PC-3 (cell line): ENCODE results near the gene NUDT1. TPM values are rescaled to one million over a fixed set of nuclear protein-coding genes. Genes with fewer than 3 reads are reported as not detected.

Source experiments
- ATAC-seq: fragments of 200-7000 bp; cut with Tn5 transposase; 2 replicates; pipeline ENCODE4 v1.9.1; 2020; ENCODE audit warnings: mild to moderate bottlenecking, moderate library complexity
- BruUV-seq: library from RNA; stranded (reverse); fragments of 400-500 nt; replicated peaks from 2 replicates; lab custom pipeline; 2021; lab: Mats Ljungman, UMichigan
- CTCF ChIA-PET: fragments of 300-600 bp; sonication (Branson Sonifier 250); formaldehyde crosslinking; loops from one replicate; lab custom pipeline; 2022; ENCODE audit warnings: antibody characterized with exemption; lab: Charles Lee
- POLR2A ChIA-PET: fragments of 300-600 bp; sonication (Branson Sonifier 250); formaldehyde crosslinking; loops from one replicate; lab custom pipeline; 2022; ENCODE audit warnings: antibody characterized with exemption; ENCODE audit not compliant: unreplicated experiment; lab: Charles Lee
- DNase-seq: peaks from one replicate; pipeline ENCODE4 v3.0.0-alpha.2; 2015
- H2AFZ ChIP-seq: fragments of 300-600 bp; sonication (generic); 2 replicates; pipeline ENCODE4 v1.6.0; 2016; ENCODE audit warnings: antibody characterized with exemption, low read length
- H3F3A ChIP-seq: fragments of 300-600 bp; sonication (generic); one replicate; pipeline ENCODE4 v1.6.0; 2017; ENCODE audit warnings: antibody characterized with exemption, low read length, control low read depth, mild to moderate bottlenecking; ENCODE audit not compliant: unreplicated experiment
- H3K27ac ChIP-seq: fragments of 300-600 bp; sonication (generic); 2 replicates; pipeline ENCODE4 v1.5.1; 2016; ENCODE audit warnings: mild to moderate bottlenecking, low read length
- H3K27me3 ChIP-seq: fragments of 300-600 bp; sonication (generic); 2 replicates; pipeline ENCODE4 v1.6.1; 2016; ENCODE audit warnings: low read length, mixed read lengths
- H3K36me3 ChIP-seq: fragments of 300-600 bp; sonication (generic); 2 replicates; pipeline ENCODE4 v1.6.1; 2016; ENCODE audit warnings: low read depth, mixed run types, low read length, mixed read lengths
- H3K4me1 ChIP-seq: fragments of 300-600 bp; sonication (generic); 2 replicates; pipeline ENCODE4 v1.5.1; 2016; ENCODE audit warnings: low read length; ENCODE audit not compliant: insufficient read depth
- H3K4me2 ChIP-seq: fragments of 300-600 bp; sonication (generic); 2 replicates; pipeline ENCODE4 v1.6.0; 2016; ENCODE audit warnings: low read length
- H3K4me3 ChIP-seq: fragments of 300-600 bp; sonication (generic); 2 replicates; pipeline ENCODE4 v1.5.1; 2016; ENCODE audit warnings: mild to moderate bottlenecking, low read length, mixed read lengths
- H3K79me2 ChIP-seq: fragments of 300-600 bp; sonication (generic); 2 replicates; pipeline ENCODE4 v1.6.1; 2017; ENCODE audit warnings: low read length, mixed read lengths
- H3K9ac ChIP-seq: fragments of 300-600 bp; sonication (generic); 2 replicates; pipeline ENCODE4 v1.6.0; 2016; ENCODE audit warnings: mild to moderate bottlenecking, low read length
- H3K9me2 ChIP-seq: fragments of 300-600 bp; sonication (generic); replicated peaks from 2 replicates; pipeline ENCODE4 v1.6.1; 2016; ENCODE audit warnings: mixed run types, low read length, mixed read lengths
- H3K9me3 ChIP-seq: fragments of 300-600 bp; sonication (generic); 2 replicates; pipeline ENCODE4 v1.6.1; 2016; ENCODE audit warnings: low read length, mixed read lengths
- H4K20me1 ChIP-seq: fragments of 300-600 bp; sonication (generic); 2 replicates; pipeline ENCODE4 v1.6.1; 2016; ENCODE audit warnings: low read length, mixed read lengths
- CTCF ChIP-seq: fragments of 300-600 bp; sonication (generic); conservative IDR thresholded peaks from 2 replicates; pipeline ENCODE4 v1.5.1; 2017; ENCODE audit warnings: antibody characterized with exemption, low read depth, mild to moderate bottlenecking, low read length
- EZH2 ChIP-seq: fragments of 300-600 bp; sonication (generic); IDR thresholded peaks from one replicate; pipeline ENCODE4 v1.6.1; 2017; ENCODE audit warnings: antibody characterized with exemption, mild to moderate bottlenecking, low read length; ENCODE audit not compliant: unreplicated experiment
- EZH2phosphoT487 ChIP-seq: fragments of 300-600 bp; sonication (generic); IDR thresholded peaks from 2 replicates; pipeline ENCODE4 v1.6.1; 2018; ENCODE audit warnings: mild to moderate bottlenecking, antibody characterized with exemption, low read length, borderline replicate concordance
- intact Hi-C: fragments of 100-400 bp; cut with micrococcal nuclease; formaldehyde crosslinking; loops from 2 replicates; pipeline ENCODE4 v1.9.0; 2023
- total RNA-seq: library from RNA; depleted of rRNA; stranded (reverse); fragments of >200 nt; gene quantifications from 2 replicates; pipeline ENCODE4 v1.2.3, GENCODE V29; 2014

The NUDT1 gene
- total RNA-seq, 1 experiment from 2014 or later = 59.3 TPM

- Histone ChIP-seq H3K27me3 (no peaks in the 10 kb centered on the region), H3K4me1 (no peaks in the 10 kb centered on the region), H3K79me2 (no peaks in the 10 kb centered on the region), H2AFZ (no peak overlapping the region), H3K4me3 (no peak overlapping the region), H4K20me1 (no peaks in the 10 kb centered on the region), H3K4me2 (no peak overlapping the region), H3K9me2 (no peaks in the 10 kb centered on the region), H3K9me3 (no peaks in the 10 kb centered on the region), H3K27ac (no peak overlapping the region), H3F3A (no peaks in the 10 kb centered on the region), H3K36me3 (no peaks in the 10 kb centered on the region), H3K9ac (no peak overlapping the region)
- no peak for TF ChIP-seq CTCF
- TF ChIP-seq EZH2 = no peak
- TF ChIP-seq EZH2phosphoT487 = no peak
- POLR2A ChIA-PET = no interaction called here
- intact Hi-C loops = no loop called here
- BruUV-seq = no TSS peak
- CTCF ChIA-PET = no interaction called here
- DNase-seq (no peak), ATAC-seq (no peak)
These were observed 46.5 kb downstream of the NUDT1 start for GRCh38 chr7:2288503-2288902.

GRCh38 chr7:2289111-2289586 is 47.1 kb downstream of the NUDT1 start:
- H3K9me2 ChIP-seq = no peaks in the 10 kb centered on the region
- POLR2A ChIA-PET = no interaction called here
- H2AFZ ChIP-seq = no peak overlapping the region
- no peak overlapping the region for H3K4me3 ChIP-seq
- no peak overlapping the region for H3K9ac ChIP-seq
- DNase-seq (no peak), ATAC-seq (no peak)
- H3K79me2 ChIP-seq = no peaks in the 10 kb centered on the region
- no peak overlapping the region for H3K4me2 ChIP-seq
- no peaks in the 10 kb centered on the region for H3K4me1 ChIP-seq
- no peaks in the 10 kb centered on the region for H3K36me3 ChIP-seq
- BruUV-seq = no TSS peak
- H3K27me3 ChIP-seq = no peaks in the 10 kb centered on the region
- H3K9me3 ChIP-seq = no peaks in the 10 kb centered on the region
- TF ChIP-seq CTCF = no peak
- TF ChIP-seq EZH2phosphoT487 = no peak
- no peak for TF ChIP-seq EZH2
- intact Hi-C loops = no loop called here
- H4K20me1 ChIP-seq = no peaks in the 10 kb centered on the region
- H3K27ac ChIP-seq = no peak overlapping the region
- CTCF ChIA-PET = no interaction called here
- no peaks in the 10 kb centered on the region for H3F3A ChIP-seq

- no peak overlapping the region for H3K4me3 ChIP-seq
- POLR2A ChIA-PET = no interaction called here
- DNase-seq (no peak), ATAC-seq (no peak)
- no peak overlapping the region for H2AFZ ChIP-seq
- H3K36me3 ChIP-seq = no peaks in the 10 kb centered on the region
- H3K27me3 ChIP-seq = no peaks in the 10 kb centered on the region
- intact Hi-C loops = no loop called here
- no peaks in the 10 kb centered on the region for H3K9me3 ChIP-seq
- no peak for TF ChIP-seq CTCF
- no peak for TF ChIP-seq EZH2phosphoT487
- no peak for TF ChIP-seq EZH2
- no peak overlapping the region for H3K4me2 ChIP-seq
- no peak overlapping the region for H3K27ac ChIP-seq
- H3K9me2 ChIP-seq = no peaks in the 10 kb centered on the region
- BruUV-seq = no TSS peak
- H3K9ac ChIP-seq = no peak overlapping the region
- CTCF ChIA-PET = no interaction called here
- no peaks in the 10 kb centered on the region for H3K4me1 ChIP-seq
- H4K20me1 ChIP-seq = no peaks in the 10 kb centered on the region
- H3K79me2 ChIP-seq = no peaks in the 10 kb centered on the region
- no peaks in the 10 kb centered on the region for H3F3A ChIP-seq
These were observed 47.6 kb downstream of the NUDT1 start for GRCh38 chr7:2289621-2290020.
